GM18858 (cell line): ENCODE data around the gene METAP1D.
A peak's percentile ranks its signal among the peaks of the same experiment; 100 is the strongest.
"Not testable (repeated sequence)": the region's sequence is repeated elsewhere in the genome, so short reads cannot be mapped to it uniquely, and the experiment has no call there.

Source experiments
- ATAC-seq: cut with Tn5 transposase; IDR thresholded peaks from one replicate; pipeline ENCODE4 v1.9.1; 2021; ENCODE audit not compliant: unreplicated experiment

Gene METAP1D

GRCh38 chr2:171999604-172000469 is at the start of gene METAP1D:
Gene METAP1D (plus strand): TSS chr2:171999953. CDS start chr2:171999970, 17 bp downstream.
- peak; percentile 95 for ATAC-seq

DNA sequence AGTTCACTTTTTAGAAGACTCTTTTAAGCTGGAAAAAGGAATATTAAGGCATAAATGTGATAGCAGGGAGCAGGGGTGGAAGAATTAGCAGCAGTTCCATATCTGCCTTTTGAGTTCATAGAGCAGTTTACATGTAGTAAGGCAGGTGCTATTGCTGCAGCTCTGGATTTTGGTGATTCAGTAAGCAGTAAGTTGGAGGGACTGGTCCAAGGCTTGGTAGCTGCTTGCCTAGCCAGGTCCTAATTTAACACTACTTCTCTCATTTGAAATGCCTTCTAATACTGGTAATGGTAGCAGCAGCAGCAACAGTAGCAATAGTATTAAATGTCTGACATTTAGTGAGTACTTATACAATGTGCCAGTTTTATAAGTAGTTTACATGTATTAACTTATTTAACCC is 47.5 kb upstream of the METAP1D start:
- no peak for ATAC-seq

DNA sequence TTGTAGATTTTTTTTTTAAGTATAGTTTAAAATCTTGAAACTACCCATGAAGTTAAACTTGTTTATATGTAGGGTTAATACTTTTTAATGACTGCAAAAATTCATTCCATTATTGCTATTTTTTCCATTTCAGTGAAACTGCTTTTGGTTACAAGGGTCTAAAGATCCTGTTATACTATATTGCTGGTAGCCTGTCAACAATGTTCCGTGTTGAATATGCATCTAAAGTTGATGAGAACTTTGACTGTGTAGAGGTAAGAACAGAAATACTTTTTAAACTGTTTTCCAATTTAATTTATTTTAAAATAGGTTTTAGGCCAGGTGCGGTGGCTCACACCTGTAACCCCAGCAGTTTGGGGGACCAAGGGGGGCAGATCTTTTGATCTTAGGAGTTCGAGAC is 47.0 kb upstream of the METAP1D start:
- no peak for ATAC-seq

DNA sequence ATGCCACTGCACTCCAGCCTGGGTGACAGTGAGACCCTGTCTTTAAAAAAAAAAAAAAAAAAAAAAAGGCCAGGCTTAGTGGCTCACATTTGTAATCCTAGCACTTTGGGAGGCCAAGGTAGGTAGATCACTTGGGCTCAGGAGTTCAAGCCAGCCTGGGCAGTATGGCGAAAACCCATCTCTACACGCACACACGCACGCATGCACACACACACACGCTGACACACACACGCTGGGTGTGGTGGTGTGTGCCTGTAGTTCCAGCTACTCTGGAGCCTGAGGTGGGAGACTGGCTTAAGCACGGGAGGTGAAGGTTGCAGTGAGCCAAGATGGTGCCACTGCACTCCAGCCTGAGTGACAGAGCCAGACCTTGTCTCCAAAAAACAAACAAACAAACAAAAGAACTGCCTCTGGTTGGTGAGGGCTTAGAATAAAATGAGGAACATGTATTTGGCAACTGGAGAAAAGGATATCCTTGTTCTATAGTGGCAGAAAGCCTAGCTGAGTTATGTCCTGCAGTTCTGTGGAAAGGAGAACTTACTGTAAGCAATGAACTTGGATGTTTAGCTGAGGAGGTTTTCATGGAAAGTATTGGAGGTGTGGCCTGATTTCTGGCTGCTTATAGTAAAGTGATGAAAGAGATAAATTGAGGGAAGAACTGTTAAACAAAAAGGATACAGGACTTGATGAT is 43.5 kb upstream of the METAP1D start:
- ATAC-seq = no peak

DNA sequence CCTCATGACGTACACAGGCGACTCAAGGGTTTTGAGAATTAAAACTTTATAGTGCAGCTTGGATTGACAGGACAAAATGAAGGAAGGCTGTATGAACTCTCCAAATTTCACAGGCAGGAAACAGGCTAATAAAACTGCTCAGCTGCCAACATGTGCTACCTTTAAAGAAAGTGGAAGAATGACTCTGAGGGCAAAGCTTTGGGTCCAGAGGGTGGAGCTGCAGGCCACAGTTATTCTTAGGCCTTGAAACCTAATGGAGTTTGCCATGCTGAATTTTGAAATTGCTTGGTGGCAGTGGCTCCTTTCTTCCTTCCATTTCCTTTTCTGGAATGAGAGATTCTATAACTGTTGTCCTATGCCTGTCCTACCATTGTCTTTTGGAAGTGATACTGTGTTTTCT is 42.7 kb upstream of the METAP1D start:
- no peak for ATAC-seq

GRCh38 chr2:171958475-171958874 is 41.3 kb upstream of the METAP1D start:
- ATAC-seq = no peak

DNA sequence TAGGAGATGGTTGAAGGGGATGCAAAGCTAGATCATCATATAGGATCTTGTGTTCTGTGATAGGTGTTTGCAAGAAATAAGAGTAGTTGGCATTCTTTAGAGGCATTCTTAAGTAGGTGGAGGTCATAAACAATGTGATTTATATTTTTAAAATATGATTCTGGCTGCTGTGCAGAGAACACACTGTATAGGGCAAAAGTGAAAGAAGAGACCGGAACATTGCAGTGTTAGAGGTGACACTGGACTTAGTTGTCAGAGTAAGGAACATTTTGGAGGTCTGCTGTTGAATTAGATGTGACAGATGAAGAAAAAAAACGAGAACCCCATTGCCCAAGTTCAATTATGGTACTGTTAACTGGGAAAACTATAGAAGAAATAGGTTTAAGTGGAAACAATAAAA is 39.8 kb upstream of the METAP1D start:
- ATAC-seq = no peak

- ATAC-seq = no peak
Observed at GRCh38 chr2:171960570-171960969, 39.2 kb upstream of the METAP1D start.

DNA sequence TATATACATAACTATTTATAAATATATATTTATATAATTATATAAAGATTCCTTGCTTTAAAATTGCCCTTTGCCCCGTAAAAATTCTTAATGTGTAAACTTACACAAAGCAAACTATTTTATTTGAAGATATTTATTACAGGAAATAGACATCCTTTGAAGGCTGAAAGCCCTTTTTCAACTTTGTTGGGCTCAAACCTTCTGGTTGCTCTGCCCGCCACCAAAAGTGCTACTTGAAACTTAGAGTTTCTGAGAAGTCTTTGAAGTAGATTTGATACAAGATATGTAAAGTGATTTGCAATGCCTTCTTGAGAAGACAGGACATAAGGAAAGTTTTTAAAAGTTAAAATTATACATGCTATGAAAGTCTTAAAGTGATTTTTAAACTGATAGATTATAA is 36.6 kb upstream of the METAP1D start:
- no peak for ATAC-seq

DNA sequence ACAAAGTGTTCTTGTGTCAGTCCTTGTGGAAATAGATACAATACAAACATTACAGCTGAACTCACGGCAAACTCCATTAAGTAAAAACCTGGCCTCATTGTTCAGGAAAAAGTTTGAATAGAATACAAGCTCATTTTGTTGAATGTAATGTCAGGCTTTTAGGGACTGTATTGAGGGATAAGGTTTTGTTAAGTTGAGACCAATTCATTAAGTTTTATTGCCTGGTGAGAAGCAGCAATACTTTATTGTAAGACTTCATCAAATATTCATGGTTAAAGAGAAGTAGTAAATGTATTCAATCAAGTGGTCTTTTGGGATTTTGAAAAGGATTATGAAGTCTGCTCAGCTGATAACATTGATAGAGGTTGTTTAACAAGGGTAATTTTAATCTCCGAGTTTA is 35.4 kb upstream of the METAP1D start:
- ATAC-seq = no peak

DNA sequence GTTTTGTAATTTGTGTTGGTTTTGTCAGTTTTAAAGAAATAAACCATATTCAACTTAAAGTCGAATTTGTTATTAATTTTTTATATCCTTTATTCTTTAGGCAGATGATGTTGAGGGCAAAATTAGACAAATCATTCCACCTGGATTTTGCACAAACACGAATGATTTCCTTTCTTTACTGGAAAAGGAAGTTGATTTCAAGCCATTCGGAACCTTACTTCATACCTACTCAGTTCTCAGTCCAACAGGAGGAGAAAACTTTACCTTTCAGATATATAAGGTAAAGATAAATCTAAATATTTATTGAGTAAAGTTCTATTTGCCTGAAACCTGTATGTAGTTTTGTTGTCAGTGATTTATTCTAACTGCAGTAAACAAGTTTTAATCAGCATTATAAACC is 34.5 kb upstream of the METAP1D start:
- no peak for ATAC-seq

DNA sequence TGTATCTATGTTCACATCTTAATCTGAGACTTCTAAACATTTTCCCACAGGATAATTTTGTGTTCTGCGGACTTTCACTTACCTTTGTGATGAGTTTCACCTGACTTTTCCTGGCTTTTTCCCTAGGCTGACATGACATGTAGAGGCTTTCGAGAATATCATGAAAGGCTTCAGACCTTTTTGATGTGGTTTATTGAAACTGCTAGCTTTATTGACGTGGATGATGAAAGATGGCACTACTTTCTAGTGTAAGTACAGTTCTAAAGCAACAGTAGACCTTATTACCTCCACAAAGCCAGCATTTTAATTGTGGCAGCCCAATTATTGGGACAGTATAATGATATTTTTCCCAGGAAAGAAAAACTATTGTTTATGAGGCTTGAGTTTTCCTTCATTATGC is 34.1 kb upstream of the METAP1D start:
- ATAC-seq = no peak

- no peak for ATAC-seq
Observed at GRCh38 chr2:171966235-171966634, 33.5 kb upstream of the METAP1D start.

GRCh38 chr2:171966688-171967087 is 33.1 kb upstream of the METAP1D start:
- no peak for ATAC-seq

GRCh38 chr2:171968509-171968908 is 31.2 kb upstream of the METAP1D start:
- no peak for ATAC-seq

DNA sequence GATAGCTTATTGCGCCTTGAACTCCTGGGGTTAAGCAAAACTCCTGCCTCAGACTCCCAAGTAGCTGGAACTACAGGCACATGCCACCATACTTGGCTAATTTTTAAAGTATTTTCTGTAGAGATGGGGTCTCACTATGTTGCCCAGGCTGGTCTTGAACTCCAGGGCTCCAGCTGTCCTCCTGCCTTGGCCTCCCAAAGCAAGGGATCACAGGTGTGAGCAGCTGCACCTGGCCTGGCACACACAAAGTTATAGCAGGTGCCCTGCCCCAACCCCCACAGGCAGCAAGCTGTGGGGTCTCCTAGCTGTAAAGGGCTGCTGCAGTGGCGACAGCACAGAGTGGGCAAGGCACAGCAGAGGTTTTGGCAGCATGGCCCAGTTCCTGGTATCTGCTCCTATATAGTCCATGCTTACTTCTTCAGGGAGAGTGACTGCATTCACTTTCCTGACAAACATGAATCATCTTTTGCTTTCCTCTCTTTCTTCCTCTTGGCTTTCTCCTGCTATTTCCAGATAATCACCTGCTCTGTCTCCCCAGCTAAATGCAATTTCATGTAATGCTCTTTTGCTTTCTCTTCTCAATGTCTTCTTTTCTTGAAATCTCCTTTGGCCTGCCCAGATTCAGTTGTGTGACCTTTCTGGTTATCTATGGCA is 27.3 kb upstream of the METAP1D start:
- no peak for ATAC-seq

DNA sequence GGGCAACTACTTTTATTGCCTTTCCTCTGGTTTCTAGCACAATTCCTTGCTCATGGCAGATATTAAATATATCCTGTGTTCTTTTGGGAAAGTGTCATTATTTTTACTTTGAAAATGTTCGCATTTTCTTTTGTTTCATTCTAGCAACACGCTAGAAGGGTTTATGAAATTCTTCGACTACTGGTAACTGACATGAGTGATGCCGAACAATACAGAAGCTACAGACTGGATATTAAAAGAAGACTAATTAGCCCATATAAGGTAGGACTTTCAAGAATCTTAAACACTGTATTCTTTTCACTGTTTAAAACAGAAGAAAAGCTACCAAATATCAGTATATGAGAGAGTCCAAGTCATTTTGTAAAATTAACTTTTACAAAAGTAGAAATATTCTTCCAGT is 20.6 kb upstream of the METAP1D start:
- ATAC-seq = no peak

DNA sequence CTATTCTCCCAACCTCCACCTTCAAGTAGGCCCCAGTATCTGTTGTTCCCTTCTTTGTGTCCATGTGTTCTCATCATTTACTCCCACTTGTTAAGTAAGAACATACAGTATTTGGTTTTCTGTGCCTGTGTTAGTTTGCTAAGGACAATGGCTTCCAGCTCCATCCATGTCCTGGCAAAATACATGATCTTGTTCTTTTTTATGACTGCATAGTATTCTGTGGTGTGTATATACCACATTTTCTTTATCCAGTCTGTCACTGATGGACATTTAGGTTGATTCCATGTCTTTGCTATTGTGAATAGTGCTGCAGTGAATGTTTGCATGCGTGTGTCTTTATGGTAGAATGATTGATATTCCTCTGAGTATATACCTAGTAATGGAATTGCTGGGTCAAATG is 15.8 kb upstream of the METAP1D start:
- ATAC-seq = not testable (repeated sequence)

DNA sequence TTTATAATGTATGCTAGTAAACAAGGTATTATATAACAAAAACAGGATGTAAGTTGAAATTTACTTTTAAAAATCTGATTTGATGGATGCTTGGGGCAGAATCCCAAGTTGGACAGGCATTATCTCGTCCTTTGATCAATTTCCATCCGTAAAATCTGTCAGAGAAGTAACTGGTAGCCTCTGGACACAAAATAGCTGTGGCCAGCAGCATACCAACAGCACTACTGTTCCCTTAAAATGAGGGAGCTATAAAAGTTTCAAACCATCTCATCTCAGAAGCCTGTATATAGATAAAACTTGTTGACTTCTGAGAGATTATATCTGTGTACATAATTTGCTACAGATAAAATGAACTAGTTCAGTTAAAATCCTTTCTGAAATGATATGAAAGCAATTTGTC is 14.7 kb upstream of the METAP1D start:
- ATAC-seq = no peak

GRCh38 chr2:171986778-171987177 is 13.0 kb upstream of the METAP1D start:
- ATAC-seq = no peak

- no peak for ATAC-seq
Observed at GRCh38 chr2:171991027-171991426, 8.7 kb upstream of the METAP1D start.

- ATAC-seq = no peak
Observed at GRCh38 chr2:171995586-171995985, 4.2 kb upstream of the METAP1D start.
